PFSK-1 (cell line): ENCODE results near the gene IGSF9B.

Source experiments
- FOXP2 ChIP-seq: optimal IDR thresholded peaks from 2 replicates; pipeline ENCODE3; 2011; ENCODE audit warnings: borderline replicate concordance, control low read depth, inconsistent platforms; ENCODE audit not compliant: insufficient read depth; ENCODE audit errors: extremely low read length, extremely low read depth
- POLR2AphosphoS5 ChIP-seq: IDR thresholded peaks from 2 replicates; pipeline ENCODE4 v1.6.1; 2012; ENCODE audit warnings: low read depth, mild to moderate bottlenecking, control low read depth, low read length, moderate library complexity
- SIN3A ChIP-seq: IDR thresholded peaks from 2 replicates; pipeline ENCODE4 v1.6.1; 2012; ENCODE audit warnings: mild to moderate bottlenecking, low read length, moderate library complexity, borderline replicate concordance; ENCODE audit not compliant: insufficient read depth
- TAF1 ChIP-seq: IDR thresholded peaks from 2 replicates; pipeline ENCODE4 v1.6.1; 2012; ENCODE audit warnings: low read length, control low read depth, borderline replicate concordance; ENCODE audit not compliant: insufficient read depth
- TF ChIP-seq, protein P1 (sequence below), 2 experiments: IDR thresholded peaks; 2 replicates each; pipeline versions ENCODE4 v1.6.1 to v1.8.0; 2011 to 2012; ENCODE audit warnings: low read depth in 2 of 2, low read length in 2 of 2, control low read depth in 1 of 2, inconsistent platforms in 1 of 2, mild to moderate bottlenecking in 1 of 2, moderate library complexity in 1 of 2; ENCODE audit not compliant: insufficient read depth in 1 of 2

DNA sequence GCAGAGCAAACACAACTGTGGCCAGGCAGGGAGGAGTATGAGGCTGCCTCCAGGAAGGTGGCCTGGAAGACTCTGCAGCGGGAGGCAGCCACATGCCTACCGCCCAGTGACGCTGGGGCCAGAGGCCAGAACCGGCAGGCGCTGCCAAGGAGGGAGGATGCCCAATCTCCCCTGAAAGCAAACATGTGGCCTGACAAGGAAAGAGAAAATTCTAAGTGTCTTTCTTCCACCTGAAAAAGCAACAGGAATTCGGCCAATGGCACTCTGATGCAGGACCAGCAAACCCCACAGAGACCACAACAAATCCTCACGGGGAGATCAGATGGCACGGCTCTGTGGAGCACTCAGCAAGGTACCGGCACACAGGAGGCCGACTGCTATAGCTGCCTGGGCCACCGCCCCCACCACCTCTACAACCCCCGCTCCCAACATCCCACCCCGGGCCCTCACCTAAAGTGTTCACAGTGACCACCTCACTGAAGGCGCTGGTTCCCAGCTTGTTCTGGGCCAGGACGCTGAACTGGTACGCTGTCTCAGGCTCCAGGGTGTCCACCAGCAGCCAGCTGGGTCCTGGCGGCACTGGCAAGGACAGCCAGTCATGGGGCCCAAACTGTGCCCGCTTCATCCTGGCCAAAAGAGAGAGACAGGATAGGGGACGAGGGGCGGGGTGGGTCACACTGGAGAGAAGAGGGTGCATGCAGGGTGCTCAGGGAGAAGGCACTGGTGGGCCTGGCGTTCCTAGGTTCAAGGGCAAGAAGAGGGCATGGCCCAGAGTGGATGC is 30.1 kb downstream of the IGSF9B start:
- TF ChIP-seq POLR2AphosphoS5 (no peak), TAF1 (no peak), SIN3A (no peak), FOXP2 (no peak)
- TF ChIP-seq, protein P1, sequence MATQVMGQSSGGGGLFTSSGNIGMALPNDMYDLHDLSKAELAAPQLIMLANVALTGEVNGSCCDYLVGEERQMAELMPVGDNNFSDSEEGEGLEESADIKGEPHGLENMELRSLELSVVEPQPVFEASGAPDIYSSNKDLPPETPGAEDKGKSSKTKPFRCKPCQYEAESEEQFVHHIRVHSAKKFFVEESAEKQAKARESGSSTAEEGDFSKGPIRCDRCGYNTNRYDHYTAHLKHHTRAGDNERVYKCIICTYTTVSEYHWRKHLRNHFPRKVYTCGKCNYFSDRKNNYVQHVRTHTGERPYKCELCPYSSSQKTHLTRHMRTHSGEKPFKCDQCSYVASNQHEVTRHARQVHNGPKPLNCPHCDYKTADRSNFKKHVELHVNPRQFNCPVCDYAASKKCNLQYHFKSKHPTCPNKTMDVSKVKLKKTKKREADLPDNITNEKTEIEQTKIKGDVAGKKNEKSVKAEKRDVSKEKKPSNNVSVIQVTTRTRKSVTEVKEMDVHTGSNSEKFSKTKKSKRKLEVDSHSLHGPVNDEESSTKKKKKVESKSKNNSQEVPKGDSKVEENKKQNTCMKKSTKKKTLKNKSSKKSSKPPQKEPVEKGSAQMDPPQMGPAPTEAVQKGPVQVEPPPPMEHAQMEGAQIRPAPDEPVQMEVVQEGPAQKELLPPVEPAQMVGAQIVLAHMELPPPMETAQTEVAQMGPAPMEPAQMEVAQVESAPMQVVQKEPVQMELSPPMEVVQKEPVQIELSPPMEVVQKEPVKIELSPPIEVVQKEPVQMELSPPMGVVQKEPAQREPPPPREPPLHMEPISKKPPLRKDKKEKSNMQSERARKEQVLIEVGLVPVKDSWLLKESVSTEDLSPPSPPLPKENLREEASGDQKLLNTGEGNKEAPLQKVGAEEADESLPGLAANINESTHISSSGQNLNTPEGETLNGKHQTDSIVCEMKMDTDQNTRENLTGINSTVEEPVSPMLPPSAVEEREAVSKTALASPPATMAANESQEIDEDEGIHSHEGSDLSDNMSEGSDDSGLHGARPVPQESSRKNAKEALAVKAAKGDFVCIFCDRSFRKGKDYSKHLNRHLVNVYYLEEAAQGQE (IDR thresholded peaks at IDR 0.05; ENCODE audit: insufficient read depth in 1 of 2, low read depth in 2 of 2, low read length in 2 of 2): no peak
